H9 (cell line): ENCODE results near the gene PPM1N. TPM values are rescaled to one million over a fixed set of nuclear protein-coding genes. Genes with fewer than 3 reads are reported as not detected.

Source experiments
- DNase-seq: peaks from one replicate; pipeline ENCODE4 v3.0.0-alpha.2; 2017
- H2AFZ ChIP-seq: one replicate; pipeline ENCODE4 v1.6.1; 2013; ENCODE audit warnings: mild to moderate bottlenecking, low read length, control low read depth, moderate library complexity
- H2AK5ac ChIP-seq: 2 replicates; pipeline ENCODE4 v1.6.1; 2013; ENCODE audit warnings: low read length, control low read depth, mixed read lengths; ENCODE audit not compliant: insufficient read length
- H2BK120ac ChIP-seq: one replicate; pipeline ENCODE4 v1.6.1; 2013; ENCODE audit warnings: low read depth, mild to moderate bottlenecking, low read length, control low read depth, inconsistent platforms; ENCODE audit not compliant: poor library complexity, severe bottlenecking
- H2BK12ac ChIP-seq: 2 replicates; pipeline ENCODE4 v1.6.1; 2013; ENCODE audit warnings: low read length, control low read depth, mixed read lengths, low read depth; ENCODE audit not compliant: insufficient read length
- H2BK15ac ChIP-seq: 2 replicates; pipeline ENCODE4 v1.6.1; 2013; ENCODE audit warnings: low read depth, low read length, control low read depth
- H2BK20ac ChIP-seq: one replicate; pipeline ENCODE4 v1.6.1; 2013; ENCODE audit warnings: low read depth, mild to moderate bottlenecking, low read length, control low read depth, inconsistent platforms; ENCODE audit not compliant: poor library complexity, severe bottlenecking
- H2BK5ac ChIP-seq: 2 replicates; pipeline ENCODE4 v1.6.1; 2013; ENCODE audit warnings: low read length, control low read depth, mixed read lengths; ENCODE audit not compliant: insufficient read length
- H3K14ac ChIP-seq: 2 replicates; pipeline ENCODE4 v1.6.1; 2013; ENCODE audit warnings: low read length, control low read depth; ENCODE audit not compliant: insufficient read depth
- H3K18ac ChIP-seq: 2 replicates; pipeline ENCODE4 v1.6.1; 2013; ENCODE audit warnings: low read depth, mild to moderate bottlenecking, mixed read lengths, low read length, control low read depth; ENCODE audit not compliant: insufficient read length
- H3K23ac ChIP-seq: 2 replicates; pipeline ENCODE4 v1.6.1; 2013; ENCODE audit warnings: low read length, control low read depth, mixed read lengths, low read depth; ENCODE audit not compliant: insufficient read length
- H3K23me2 ChIP-seq: 2 replicates; pipeline ENCODE4 v1.6.1; 2013; ENCODE audit warnings: low read depth, mild to moderate bottlenecking, mixed read lengths, low read length, control low read depth; ENCODE audit not compliant: insufficient read length, poor library complexity, severe bottlenecking
- H3K27ac ChIP-seq: 2 replicates; pipeline ENCODE4 v1.5.1; 2013; ENCODE audit warnings: low read length, control low read depth, mixed read lengths, low read depth; ENCODE audit not compliant: insufficient read length
- H3K27me3 ChIP-seq: 2 replicates; pipeline ENCODE4 v1.6.1; 2013; ENCODE audit warnings: low read length, control low read depth, inconsistent platforms; ENCODE audit not compliant: insufficient read depth
- H3K4ac ChIP-seq: 2 replicates; pipeline ENCODE4 v1.6.1; 2013; ENCODE audit warnings: low read depth, mild to moderate bottlenecking, control low read depth, inconsistent platforms, low read length, moderate library complexity
- H3K4me1 ChIP-seq: 2 replicates; pipeline ENCODE4 v1.6.1; 2013; ENCODE audit warnings: low read length, control low read depth, inconsistent platforms; ENCODE audit not compliant: insufficient read depth
- H3K4me2 ChIP-seq: 2 replicates; pipeline ENCODE4 v1.6.1; 2013; ENCODE audit warnings: low read length, control low read depth, mixed read lengths; ENCODE audit not compliant: insufficient read length, insufficient read depth
- H3K56ac ChIP-seq: 2 replicates; pipeline ENCODE4 v1.6.1; 2013; ENCODE audit warnings: low read depth, mild to moderate bottlenecking, mixed read lengths, low read length, control low read depth; ENCODE audit not compliant: insufficient read length
- H3K79me1 ChIP-seq: 2 replicates; pipeline ENCODE4 v1.6.1; 2013; ENCODE audit warnings: low read depth, mild to moderate bottlenecking, moderate library complexity, low read length, control low read depth, inconsistent platforms; ENCODE audit not compliant: insufficient read depth, poor library complexity, severe bottlenecking
- H3K79me2 ChIP-seq: 2 replicates; pipeline ENCODE4 v1.6.1; 2013; ENCODE audit warnings: low read length, control low read depth, inconsistent platforms; ENCODE audit not compliant: insufficient read depth
- H3K9ac ChIP-seq: 2 replicates; pipeline ENCODE4 v1.6.1; 2013; ENCODE audit warnings: low read length, control low read depth, mixed read lengths; ENCODE audit not compliant: insufficient read length; ENCODE audit errors: extremely low read depth
- H3K9me3 ChIP-seq: one replicate; pipeline ENCODE4 v1.6.1; 2013; ENCODE audit warnings: low read depth, low read length, inconsistent platforms; ENCODE audit not compliant: control insufficient read depth
- H3T11ph ChIP-seq: one replicate; pipeline ENCODE4 v1.6.1; 2013; ENCODE audit warnings: mild to moderate bottlenecking, low read length, control low read depth, inconsistent platforms
- H4K20me1 ChIP-seq: one replicate; pipeline ENCODE4 v1.6.1; 2013; ENCODE audit not compliant: control insufficient read depth, insufficient read length, insufficient read depth
- H4K5ac ChIP-seq: 2 replicates; pipeline ENCODE4 v1.6.1; 2013; ENCODE audit warnings: low read depth, mild to moderate bottlenecking, mixed read lengths, low read length, control low read depth; ENCODE audit not compliant: insufficient read length
- H4K8ac ChIP-seq: replicated peaks from 2 replicates; pipeline ENCODE4 v1.6.1; 2013; ENCODE audit warnings: low read length, control low read depth, mixed read lengths, low read depth; ENCODE audit not compliant: insufficient read length
- H4K91ac ChIP-seq: 2 replicates; pipeline ENCODE4 v1.6.1; 2013; ENCODE audit warnings: low read depth, mild to moderate bottlenecking, moderate library complexity, mixed read lengths, low read length, control low read depth; ENCODE audit not compliant: insufficient read length
- H3K27ac Mint-ChIP-seq, 3 experiments: 2 replicates in 2 of 3; 3 replicates in 1 of 3; pipeline ENCODE4 v1.8.0; 2020 to 2021; ENCODE audit warnings: mixed read lengths in 3 of 3, mild to moderate bottlenecking in 1 of 3, moderate library complexity in 1 of 3
- H3K27me3 Mint-ChIP-seq: 2 replicates; pipeline ENCODE4 v1.8.0; 2021; ENCODE audit warnings: low read depth, mild to moderate bottlenecking, moderate library complexity, mixed read lengths
- H3K36me3 Mint-ChIP-seq, 3 experiments: 2 replicates in 2 of 3; 3 replicates in 1 of 3; pipeline ENCODE4 v1.8.0; 2020 to 2021; ENCODE audit warnings: low read depth in 3 of 3, mixed read lengths in 3 of 3; ENCODE audit not compliant: insufficient read depth in 1 of 3
- H3K4me1 Mint-ChIP-seq, 2 experiments: 2 replicates each; pipeline ENCODE4 v1.8.0; 2020; ENCODE audit warnings: mixed read lengths in 2 of 2
- H3K4me3 Mint-ChIP-seq, 2 experiments: 2 replicates in 1 of 2; 3 replicates in 1 of 2; pipeline ENCODE4 v1.8.0; 2020 to 2021; ENCODE audit warnings: mild to moderate bottlenecking in 2 of 2, mixed read lengths in 2 of 2, moderate library complexity in 1 of 2
- H3K9me3 Mint-ChIP-seq, 2 experiments: 2 replicates in 1 of 2; 3 replicates in 1 of 2; pipeline ENCODE4 v1.8.0; 2020; ENCODE audit warnings: mild to moderate bottlenecking in 2 of 2, mixed read lengths in 2 of 2, moderate library complexity in 1 of 2
- whole genome bisulfite sequencing: extraction: QIAGEN DNeasy Blood & Tissue Kit; methylation state at CpG from one replicate; pipeline ENCODE4 v1.1.7; 2013; ENCODE audit warnings: missing lambda C conversion rate, low lambda C conversion rate, mixed read lengths; ENCODE audit not compliant: insufficient read length; ENCODE audit errors: extremely low coverage; 5-methylcytosine and 5-hydroxymethylcytosine counted together
- total RNA-seq: library from RNA; stranded (reverse); gene quantifications from 2 replicates; pipeline ENCODE4 v1.2.1, GENCODE V29; 2021
- TF ChIP-seq, protein P1 (sequence below): fragments of 200-600 bp; sonication (generic); conservative IDR thresholded peaks from 3 replicates; pipeline ENCODE4 v1.8.0; 2021; ENCODE audit warnings: antibody characterized with exemption, mild to moderate bottlenecking

PPM1N gene
- total RNA-seq, 1 experiment from 2014 or later: 7.7 TPM

- no peaks in the 10 kb centered on the region for H3K9me3 ChIP-seq
- peak overlapping the region; percentile 56 for H3T11ph ChIP-seq
- no peak overlapping the region for H3K9ac ChIP-seq
- no peak overlapping the region for H4K8ac ChIP-seq
- H3K27me3 Mint-ChIP-seq: peaks cover 38% of the 10 kb centered on the region
- H3K4ac ChIP-seq: peak overlapping the region; percentile 95
- peak overlapping the region in 2 of 3 experiments; percentile 21 to 98; a peak in 2 of 7 replicates for H3K27ac Mint-ChIP-seq
- peaks cover 2% of the 10 kb centered on the region; the same call in 1 of the 2 replicates for H3K4me1 ChIP-seq
- no peak overlapping the region for H3K23ac ChIP-seq
- H3K9me3 Mint-ChIP-seq: peaks cover 4 to 11% of the 10 kb centered on the region in 2 experiments; a peak in 4 of 5 replicates
- H2AFZ ChIP-seq: no peak overlapping the region
- H2BK15ac ChIP-seq: peak overlapping the region; percentile 95; the same call in 1 of the 2 replicates
- H3K79me1 ChIP-seq: no peaks in the 10 kb centered on the region
- no peak overlapping the region for H2AK5ac ChIP-seq
- H2BK5ac ChIP-seq: no peak overlapping the region
- H2BK12ac ChIP-seq: peak overlapping the region; percentile 9
- H2BK20ac ChIP-seq: peak overlapping the region; percentile 46
- H3K23me2 ChIP-seq: peaks cover 4% of the 10 kb centered on the region
- H3K4me1 Mint-ChIP-seq: peaks cover 18 to 28% of the 10 kb centered on the region in 2 experiments
- H3K4me2 ChIP-seq: peak overlapping the region; percentile 87
- H4K91ac ChIP-seq: peak overlapping the region; percentile 82
- no peaks in the 10 kb centered on the region; the same call in 1 of the 2 replicates for H3K27me3 ChIP-seq
- WGBS: no CpG with 5 or more reads among the region's 28 CpGs
- TF ChIP-seq, protein P1, sequence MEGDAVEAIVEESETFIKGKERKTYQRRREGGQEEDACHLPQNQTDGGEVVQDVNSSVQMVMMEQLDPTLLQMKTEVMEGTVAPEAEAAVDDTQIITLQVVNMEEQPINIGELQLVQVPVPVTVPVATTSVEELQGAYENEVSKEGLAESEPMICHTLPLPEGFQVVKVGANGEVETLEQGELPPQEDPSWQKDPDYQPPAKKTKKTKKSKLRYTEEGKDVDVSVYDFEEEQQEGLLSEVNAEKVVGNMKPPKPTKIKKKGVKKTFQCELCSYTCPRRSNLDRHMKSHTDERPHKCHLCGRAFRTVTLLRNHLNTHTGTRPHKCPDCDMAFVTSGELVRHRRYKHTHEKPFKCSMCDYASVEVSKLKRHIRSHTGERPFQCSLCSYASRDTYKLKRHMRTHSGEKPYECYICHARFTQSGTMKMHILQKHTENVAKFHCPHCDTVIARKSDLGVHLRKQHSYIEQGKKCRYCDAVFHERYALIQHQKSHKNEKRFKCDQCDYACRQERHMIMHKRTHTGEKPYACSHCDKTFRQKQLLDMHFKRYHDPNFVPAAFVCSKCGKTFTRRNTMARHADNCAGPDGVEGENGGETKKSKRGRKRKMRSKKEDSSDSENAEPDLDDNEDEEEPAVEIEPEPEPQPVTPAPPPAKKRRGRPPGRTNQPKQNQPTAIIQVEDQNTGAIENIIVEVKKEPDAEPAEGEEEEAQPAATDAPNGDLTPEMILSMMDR: no peak
- H2BK120ac ChIP-seq: peak overlapping the region; percentile 94
- H3K36me3 Mint-ChIP-seq: no peaks in the 10 kb centered on the region; a peak in 1 of 7 replicates
- no peak overlapping the region for H3K27ac ChIP-seq
- DNase-seq: no peak
- peak overlapping the region; percentile 70 to 86 for H3K4me3 Mint-ChIP-seq
- peak overlapping the region; percentile 98 for H3K14ac ChIP-seq
- no peak overlapping the region for H3K56ac ChIP-seq
- no peaks in the 10 kb centered on the region for H3K79me2 ChIP-seq
- H4K5ac ChIP-seq: peak overlapping the region; percentile 20
- no peaks in the 10 kb centered on the region for H4K20me1 ChIP-seq
- peak overlapping the region; percentile 100 for H3K18ac ChIP-seq
These were observed 47.0 kb upstream of the PPM1N start for GRCh38 chr19:45451131-45451849.
